ENCODE data around the gene PFKFB1. TPM values are rescaled to one million over a fixed set of nuclear protein-coding genes. Genes with fewer than 3 reads are reported as not detected.
A peak's percentile ranks its signal among the peaks of the same experiment; 100 is the strongest.

The PFKFB1 gene
- total RNA-seq, 1 experiment from 2014 or later = not detected

- no peak for DNase-seq (ENCODE audit: low spot score)
Observed at GRCh38 chrX:54922547-54922946, 71.4 kb downstream of the PFKFB1 start.

- peak; percentile 60 for DNase-seq (ENCODE audit: low spot score)
Observed at GRCh38 chrX:54921427-54922021, 72.5 kb downstream of the PFKFB1 start.

DNA sequence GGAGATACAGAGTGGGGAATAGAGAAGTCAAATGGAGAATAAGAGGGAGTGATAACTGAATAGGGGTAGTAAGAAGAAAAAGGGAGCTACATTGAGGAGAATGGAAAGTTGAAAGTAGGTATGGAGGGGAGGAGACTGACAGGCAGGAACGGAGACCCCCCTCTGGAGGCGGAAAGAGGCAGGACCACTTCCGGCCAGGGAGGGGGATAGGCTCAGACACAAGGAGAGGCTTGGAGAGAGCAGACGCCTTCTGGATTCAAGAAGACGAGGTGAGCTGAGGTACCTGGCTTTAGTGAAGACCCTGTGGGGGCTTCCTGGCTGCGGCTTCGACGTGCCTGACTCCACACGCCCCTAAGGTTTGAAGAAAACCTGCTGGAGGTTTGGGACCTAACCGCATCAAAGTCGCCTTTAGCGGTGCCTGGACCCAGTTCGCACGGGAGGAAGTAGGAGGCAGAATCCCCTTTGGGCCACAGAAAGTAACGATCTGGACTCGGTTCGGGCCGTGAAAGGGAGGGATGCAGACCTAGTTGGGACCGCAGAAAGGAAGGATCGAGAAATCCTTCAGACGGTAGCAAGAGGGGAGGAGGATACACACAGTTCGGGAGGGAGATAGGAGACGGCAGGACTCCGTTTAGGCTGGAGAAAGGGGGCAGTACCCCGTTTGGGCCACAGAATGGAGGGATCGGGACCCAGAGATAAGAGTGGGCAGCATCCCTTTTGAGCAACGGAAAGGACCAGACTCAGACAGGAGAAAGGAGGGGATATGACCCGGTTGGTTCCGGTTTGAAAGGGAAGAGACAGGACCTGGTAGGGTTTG lies 73.2 kb downstream of the PFKFB1 start, which contains the start of gene TRO:
Gene TRO (plus strand): TSS at position 215 of the 817 bp plus-strand sequence. CDS start 1,423 bp downstream, outside the sequence.
- DNase-seq (ENCODE audit: low spot score) = no peak

- no peak for DNase-seq (ENCODE audit: low spot score)
Observed at GRCh38 chrX:54909941-54910340, 84.0 kb downstream of the PFKFB1 start.

DNA sequence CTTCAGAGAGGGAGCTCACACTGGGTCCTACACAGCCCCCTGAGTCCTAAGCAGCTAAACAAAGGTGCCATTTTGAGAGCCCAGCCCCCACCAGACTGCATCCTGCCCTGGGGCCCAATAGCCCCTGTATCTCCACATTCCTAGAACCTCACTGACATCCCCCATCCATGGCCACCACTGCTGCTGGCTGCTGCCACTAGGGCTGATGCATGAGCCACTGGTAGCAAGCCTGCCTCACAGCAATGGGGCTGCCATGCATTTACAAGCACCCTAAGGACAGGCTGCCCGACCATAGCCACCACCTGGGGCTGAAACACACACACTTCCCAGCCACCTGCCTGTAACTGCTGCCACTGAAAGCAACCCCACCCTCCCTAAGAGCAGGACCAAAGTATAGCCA lies 99.8 kb downstream of the PFKFB1 start:
- DNase-seq (ENCODE audit: low spot score) = no peak

- DNase-seq (ENCODE audit: low spot score) = peak; percentile 19
Observed at GRCh38 chrX:54891573-54891972, 102.4 kb downstream of the PFKFB1 start.

DNA sequence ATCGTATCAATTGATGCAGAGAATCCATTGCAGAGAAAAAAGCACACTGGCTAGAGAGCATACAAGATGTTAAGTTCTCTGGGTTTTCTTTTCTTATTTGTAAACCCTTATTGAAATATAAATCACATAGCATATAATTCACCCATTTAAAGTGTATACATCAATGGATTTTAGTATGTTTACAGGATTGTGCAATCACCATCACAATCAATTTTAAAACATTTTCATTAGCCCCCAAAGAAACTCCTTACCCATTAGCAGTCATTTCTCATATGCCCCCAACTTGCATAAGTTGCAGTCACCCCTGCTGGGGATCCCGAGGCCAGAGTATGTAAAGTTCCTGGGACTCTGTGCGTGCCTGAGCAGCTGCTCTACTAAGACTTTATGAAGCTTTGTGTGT lies 108.2 kb downstream of the PFKFB1 start:
- no peak for DNase-seq (ENCODE audit: low spot score)

Other genes with a start within 250 kb of the PFKFB1 start
- gene ITIH6, start 195.9 kb downstream of the PFKFB1 start, total RNA-seq (2014; rRNA removed; shearing (Covaris generic)) = not detected in 2 replicates
- gene MAGED2, start 186.4 kb downstream of the PFKFB1 start, total RNA-seq (2014; rRNA removed; shearing (Covaris generic)) = 130 and 139 TPM in 2 replicates
- gene TRO, start 73.4 kb downstream of the PFKFB1 start, total RNA-seq (2014; rRNA removed; shearing (Covaris generic)) = 3.3 and 6.3 TPM in 2 replicates
- gene APEX2, start 6.2 kb upstream of the PFKFB1 start, total RNA-seq (2014; rRNA removed; shearing (Covaris generic)) = 16.4 and 19.2 TPM in 2 replicates
- not detected in 2 replicates for gene ALAS2, start 36.8 kb upstream of the PFKFB1 start, total RNA-seq (2014; rRNA removed; shearing (Covaris generic))
- not detected in 2 replicates for gene PAGE2B, start 80.8 kb upstream of the PFKFB1 start, total RNA-seq (2014; rRNA removed; shearing (Covaris generic))
- gene PAGE2, start 94.8 kb upstream of the PFKFB1 start, total RNA-seq (2014; rRNA removed; shearing (Covaris generic)) = not detected in 2 replicates
- gene PAGE5, start 226.2 kb upstream of the PFKFB1 start, total RNA-seq (2014; rRNA removed; shearing (Covaris generic)) = 3.0 and 8.1 TPM in 2 replicates

All from A172 (cell line).